GM12891 (cell line): Measurements from ENCODE around the gene DYDC1.

Experiments used
- DNase-seq: peaks from one replicate; pipeline ENCODE4 v3.0.0; 2011; ENCODE audit warnings: low spot score; ENCODE audit not compliant: insufficient read length
- FAIRE-seq: peaks from 2 replicates; lab custom pipeline; 2011; peaks lifted over from hg19 to GRCh38; lab: Jason Lieb, UNC
- PAX5 ChIP-seq: IDR thresholded peaks from 2 replicates; pipeline ENCODE4 v1.6.1; 2011; ENCODE audit warnings: low read length, moderate library complexity, mild to moderate bottlenecking; ENCODE audit not compliant: insufficient read depth, severe bottlenecking
- POLR2A ChIP-seq: IDR thresholded peaks from 2 replicates; pipeline ENCODE4 v1.6.1; 2011; ENCODE audit warnings: low read depth, low read length, control low read depth
- POLR2AphosphoS5 ChIP-seq: IDR thresholded peaks from 2 replicates; pipeline ENCODE4 v1.6.1; 2011; ENCODE audit warnings: low read depth, low read length, control low read depth
- POU2F2 ChIP-seq: IDR thresholded peaks from 2 replicates; pipeline ENCODE4 v1.6.1; 2011; ENCODE audit warnings: low read depth, mild to moderate bottlenecking, control low read depth, low read length, moderate library complexity
- SPI1 ChIP-seq: IDR thresholded peaks from 2 replicates; pipeline ENCODE4 v1.6.1; 2011; ENCODE audit warnings: low read depth, low read length, control low read depth
- TAF1 ChIP-seq: IDR thresholded peaks from 2 replicates; pipeline ENCODE4 v1.6.1; 2011; ENCODE audit warnings: low read depth, low read length, control low read depth

DYDC1 gene

GRCh38 chr10:80289451-80290287, 66.9 kb downstream of the DYDC1 start, which contains the start of gene MAT1A:
TSS of gene MAT1A (minus strand) at chr10:80289658. CDS start at chr10:80289423, 235 bp downstream.
- FAIRE-seq (no peak), DNase-seq (no peak)

GRCh38 chr10:80288849-80289248, 67.7 kb downstream of the DYDC1 start:
- TF ChIP-seq TAF1 (no peak), PAX5 (no peak), SPI1 (no peak), POLR2AphosphoS5 (no peak), POLR2A (no peak), POU2F2 (no peak)
- DNase-seq, result no peak
- FAIRE-seq, result no peak

More at GRCh38 chr10:80289451-80290287, 66.9 kb downstream of the DYDC1 start, which contains the start of gene MAT1A:
- TF ChIP-seq TAF1, result no peak
- TF ChIP-seq POLR2A, result no peak
- no peak for TF ChIP-seq SPI1
- no peak for TF ChIP-seq POU2F2
